CD4-positive, alpha-beta T cell (primary cell): Measurements from ENCODE around the gene RREB1. TPM values are rescaled to one million over a fixed set of nuclear protein-coding genes. Genes with fewer than 3 reads are reported as not detected.

ENCODE experiments used
- ATAC-seq: fragments of 200-7000 bp; cut with Tn5 transposase; one replicate; pipeline ENCODE4 v1.10.0; 2022; ENCODE audit warnings: mild to moderate bottlenecking; ENCODE audit not compliant: poor library complexity
- CTCF ChIA-PET: fragments of 350-600 bp; sonication (Branson Sonifier 250); formaldehyde crosslinking; loops from one replicate; lab custom pipeline; 2021; ENCODE audit warnings: antibody characterized with exemption, inconsistent platforms; lab: Charles Lee
- POLR2A ChIA-PET: fragments of 350-600 bp; sonication (Branson Sonifier 250); formaldehyde crosslinking; loops from one replicate; lab custom pipeline; 2021; ENCODE audit warnings: antibody characterized with exemption, inconsistent platforms; lab: Charles Lee
- DNase-seq, 14 experiments: peaks; one replicate each; pipeline ENCODE4 v3.0.0-alpha.2; 2013 to 2020; ENCODE audit warnings: mixed read lengths in 2 of 14
- H3K27ac ChIP-seq, 2 donors: one replicate each; pipeline versions ENCODE4 v1.5.1 to v1.7.0; 2013; ENCODE audit warnings: low read length in 2 of 2, low read depth in 1 of 2, mild to moderate bottlenecking in 1 of 2
- H3K27me3 ChIP-seq, 2 experiments: 1 replicate in 1 of 2; 2 replicates in 1 of 2; pipeline versions ENCODE4 v1.6.1 to v1.7.0; 2013; ENCODE audit warnings: low read length in 2 of 2, control low read depth in 1 of 2, mild to moderate bottlenecking in 1 of 2, moderate library complexity in 1 of 2; ENCODE audit not compliant: insufficient read depth in 2 of 2, control insufficient read depth in 1 of 2
- H3K36me3 ChIP-seq: one replicate; pipeline ENCODE4 v1.6.1; 2013; ENCODE audit warnings: low read length, control low read depth; ENCODE audit not compliant: insufficient read depth
- H3K4me1 ChIP-seq: one replicate; pipeline ENCODE4 v1.6.1; 2013; ENCODE audit warnings: low read length, control low read depth; ENCODE audit not compliant: insufficient read depth
- H3K4me3 ChIP-seq: one replicate; pipeline ENCODE4 v1.5.1; 2013; ENCODE audit warnings: mild to moderate bottlenecking, low read length, moderate library complexity
- H3K9me3 ChIP-seq, 2 experiments: 1 replicate in 1 of 2; 2 replicates in 1 of 2; pipeline versions ENCODE4 v1.6.1 to v1.7.0; 2013; ENCODE audit warnings: low read length in 2 of 2, mild to moderate bottlenecking in 2 of 2, control low read depth in 1 of 2, moderate library complexity in 1 of 2; ENCODE audit not compliant: control insufficient read depth in 1 of 2, insufficient read depth in 1 of 2
- H3K27ac Mint-ChIP-seq: one replicate; pipeline ENCODE4 v1.8.0; 2020; ENCODE audit warnings: mixed read lengths
- H3K27me3 Mint-ChIP-seq: one replicate; pipeline ENCODE4 v1.8.0; 2021; ENCODE audit warnings: mixed read lengths
- H3K36me3 Mint-ChIP-seq: one replicate; pipeline ENCODE4 v1.8.0; 2021; ENCODE audit warnings: low read depth, mixed read lengths
- H3K4me1 Mint-ChIP-seq: one replicate; pipeline ENCODE4 v1.8.0; 2021; ENCODE audit warnings: low read depth, mixed read lengths
- H3K4me3 Mint-ChIP-seq: one replicate; pipeline ENCODE4 v1.8.0; 2020; ENCODE audit warnings: mild to moderate bottlenecking, mixed read lengths
- H3K9me3 Mint-ChIP-seq: one replicate; pipeline ENCODE4 v1.8.0; 2020; ENCODE audit warnings: mixed read lengths
- CTCF ChIP-seq: fragments of 200-600 bp; IDR thresholded peaks from one replicate; pipeline ENCODE4 v1.8.0; 2022; ENCODE audit warnings: antibody characterized with exemption, mild to moderate bottlenecking
- intact Hi-C, 2 experiments: fragments of 100-400 bp; cut with DNase I in 1 of 2; cut with micrococcal nuclease in 1 of 2; formaldehyde crosslinking; loops; one replicate each; pipeline versions ENCODE4 v1.15.1 to v1.9.0; 2023 to 2025; cut with DNase I, micrococcal nuclease
- total RNA-seq, 174 experiments: library from RNA in 2 of 174; stranded (reverse) in 2 of 174; gene quantifications; one replicate each; pipeline ENCODE4 v1.2.3 and lab custom pipeline; 2021 to 2026

RREB1 gene
- total RNA-seq, 2 experiments from 2014 or later = 56.5 to 60.0 TPM

- H3K27ac Mint-ChIP-seq = peak overlapping the region; percentile 87
- POLR2A ChIA-PET = interaction anchor here (0.9 to 2.3 kb wide), 9 partner anchors 8 to 52 kb away, joined by 3 to 9 read pairs (median 5); partner anchors contain the start of gene RREB1
- H3K9me3 ChIP-seq = no peaks in the 10 kb centered on the region
- no peak overlapping the region for H3K27ac ChIP-seq
- no peak for ATAC-seq
- peaks cover 36% of the 10 kb centered on the region for H3K4me1 ChIP-seq
- peak overlapping the region; percentile 50 for H3K4me3 Mint-ChIP-seq
- H3K36me3 ChIP-seq = no peaks in the 10 kb centered on the region
- no peaks in the 10 kb centered on the region for H3K27me3 ChIP-seq
- intact Hi-C loops = loop anchor here (10.0 kb wide), 2 partner anchors 199 to 391 kb away; partner anchors contain the start of gene SSR1 (in 1 of the 2)
- H3K36me3 Mint-ChIP-seq = peaks cover 10% of the 10 kb centered on the region
- no peaks in the 10 kb centered on the region for H3K27me3 Mint-ChIP-seq
- H3K9me3 Mint-ChIP-seq = no peaks in the 10 kb centered on the region
- no peak for TF ChIP-seq CTCF
- CTCF ChIA-PET = interaction anchor here (0.6 to 1.4 kb wide), 4 partner anchors 9 to 43 kb away, joined by 3 to 4 read pairs (median 3); no protein-coding TSS in a partner anchor
- no peak for DNase-seq
- H3K4me3 ChIP-seq = no peak overlapping the region
- peaks cover 84% of the 10 kb centered on the region for H3K4me1 Mint-ChIP-seq
These were observed 7.9 kb downstream of the RREB1 start for GRCh38 chr6:7115543-7116231.

GRCh38 chr6:7119272-7119801 lies 11.6 kb downstream of the RREB1 start:
- intact Hi-C loops = loop anchor here (10.0 kb wide), 2 partner anchors 195 to 395 kb away; partner anchors contain the start of gene SSR1 (in 1 of the 2)
- H3K27me3 Mint-ChIP-seq = no peaks in the 10 kb centered on the region
- DNase-seq (no peak), ATAC-seq (no peak)
- TF ChIP-seq CTCF = no peak
- H3K9me3 ChIP-seq = no peaks in the 10 kb centered on the region
- no peak overlapping the region for H3K4me3 ChIP-seq
- H3K27ac Mint-ChIP-seq = peak overlapping the region; percentile 49
- H3K9me3 Mint-ChIP-seq = no peaks in the 10 kb centered on the region
- ChIA-PET CTCF (interaction anchor here (1.3 kb wide), 1 partner anchor 15 kb away, joined by 3 read pairs; no protein-coding TSS in a partner anchor), POLR2A (interaction anchor here (1.8 kb wide), 1 partner anchor 32 kb away, joined by 4 read pairs; no protein-coding TSS in a partner anchor)
- H3K27me3 ChIP-seq = no peaks in the 10 kb centered on the region
- no peak overlapping the region for H3K27ac ChIP-seq
- H3K36me3 ChIP-seq = peaks cover 7% of the 10 kb centered on the region
- H3K4me3 Mint-ChIP-seq = no peak overlapping the region
- H3K4me1 ChIP-seq = peaks cover 26% of the 10 kb centered on the region
- H3K4me1 Mint-ChIP-seq = peaks cover 60% of the 10 kb centered on the region
- peaks cover 28% of the 10 kb centered on the region for H3K36me3 Mint-ChIP-seq

- ATAC-seq (no peak), DNase-seq (no peak)
- H3K4me3 Mint-ChIP-seq = no peak overlapping the region
- Histone ChIP-seq H3K9me3 (no peaks in the 10 kb centered on the region), H3K36me3 (peaks cover 13% of the 10 kb centered on the region), H3K4me1 (peaks cover 32% of the 10 kb centered on the region), H3K27ac (no peak overlapping the region), H3K4me3 (no peak overlapping the region), H3K27me3 (no peaks in the 10 kb centered on the region)
- H3K27me3 Mint-ChIP-seq = no peaks in the 10 kb centered on the region
- intact Hi-C loops = no loop called here
- no peak for TF ChIP-seq CTCF
- no peaks in the 10 kb centered on the region for H3K9me3 Mint-ChIP-seq
- POLR2A ChIA-PET = no interaction called here
- CTCF ChIA-PET = no interaction called here
- H3K36me3 Mint-ChIP-seq = peaks cover 43% of the 10 kb centered on the region
- H3K27ac Mint-ChIP-seq = no peak overlapping the region
- peaks cover 60% of the 10 kb centered on the region for H3K4me1 Mint-ChIP-seq
These were observed 14.0 kb downstream of the RREB1 start for GRCh38 chr6:7121700-7122241.
